ENCODE data around the gene BRCA2. TPM values are rescaled to one million over a fixed set of nuclear protein-coding genes. Genes with fewer than 3 reads are reported as not detected.

The BRCA2 gene
- total RNA-seq, 4 donors from 2014 or later, result 0.56 to 6.3 (median 0.82) TPM

DNA sequence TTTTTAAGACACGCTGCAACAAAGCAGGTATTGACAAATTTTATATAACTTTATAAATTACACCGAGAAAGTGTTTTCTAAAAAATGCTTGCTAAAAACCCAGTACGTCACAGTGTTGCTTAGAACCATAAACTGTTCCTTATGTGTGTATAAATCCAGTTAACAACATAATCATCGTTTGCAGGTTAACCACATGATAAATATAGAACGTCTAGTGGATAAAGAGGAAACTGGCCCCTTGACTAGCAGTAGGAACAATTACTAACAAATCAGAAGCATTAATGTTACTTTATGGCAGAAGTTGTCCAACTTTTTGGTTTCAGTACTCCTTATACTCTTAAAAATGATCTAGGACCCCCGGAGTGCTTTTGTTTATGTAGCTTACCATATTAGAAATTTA, 1.2 kb downstream of the BRCA2 start:
- H3K4me3 ChIP-seq (replicated peaks in 1 of 3), result no peak overlapping the region
- no peaks in the 10 kb centered on the region for H3K9me3 ChIP-seq
- no peak for TF ChIP-seq POLR2A (IDR thresholded peaks at IDR 0.05)
- TF ChIP-seq, protein P1, sequence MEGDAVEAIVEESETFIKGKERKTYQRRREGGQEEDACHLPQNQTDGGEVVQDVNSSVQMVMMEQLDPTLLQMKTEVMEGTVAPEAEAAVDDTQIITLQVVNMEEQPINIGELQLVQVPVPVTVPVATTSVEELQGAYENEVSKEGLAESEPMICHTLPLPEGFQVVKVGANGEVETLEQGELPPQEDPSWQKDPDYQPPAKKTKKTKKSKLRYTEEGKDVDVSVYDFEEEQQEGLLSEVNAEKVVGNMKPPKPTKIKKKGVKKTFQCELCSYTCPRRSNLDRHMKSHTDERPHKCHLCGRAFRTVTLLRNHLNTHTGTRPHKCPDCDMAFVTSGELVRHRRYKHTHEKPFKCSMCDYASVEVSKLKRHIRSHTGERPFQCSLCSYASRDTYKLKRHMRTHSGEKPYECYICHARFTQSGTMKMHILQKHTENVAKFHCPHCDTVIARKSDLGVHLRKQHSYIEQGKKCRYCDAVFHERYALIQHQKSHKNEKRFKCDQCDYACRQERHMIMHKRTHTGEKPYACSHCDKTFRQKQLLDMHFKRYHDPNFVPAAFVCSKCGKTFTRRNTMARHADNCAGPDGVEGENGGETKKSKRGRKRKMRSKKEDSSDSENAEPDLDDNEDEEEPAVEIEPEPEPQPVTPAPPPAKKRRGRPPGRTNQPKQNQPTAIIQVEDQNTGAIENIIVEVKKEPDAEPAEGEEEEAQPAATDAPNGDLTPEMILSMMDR (IDR thresholded peaks at IDR 0.05), result no peak
- peaks cover 0 to 5% of the 10 kb centered on the region in 2 donors for H3K4me1 ChIP-seq
- intact Hi-C loops (cut with DNase I), result no loop called here
- H3K27me3 ChIP-seq, result no peaks in the 10 kb centered on the region
- 83 to 85% methylated on average over 6 of the region's 6 CpGs for WGBS, 2 donors
- no peak overlapping the region for H3K27ac ChIP-seq
- DNase-seq, result no peak
- no peaks in the 10 kb centered on the region for H3K36me3 ChIP-seq

DNA sequence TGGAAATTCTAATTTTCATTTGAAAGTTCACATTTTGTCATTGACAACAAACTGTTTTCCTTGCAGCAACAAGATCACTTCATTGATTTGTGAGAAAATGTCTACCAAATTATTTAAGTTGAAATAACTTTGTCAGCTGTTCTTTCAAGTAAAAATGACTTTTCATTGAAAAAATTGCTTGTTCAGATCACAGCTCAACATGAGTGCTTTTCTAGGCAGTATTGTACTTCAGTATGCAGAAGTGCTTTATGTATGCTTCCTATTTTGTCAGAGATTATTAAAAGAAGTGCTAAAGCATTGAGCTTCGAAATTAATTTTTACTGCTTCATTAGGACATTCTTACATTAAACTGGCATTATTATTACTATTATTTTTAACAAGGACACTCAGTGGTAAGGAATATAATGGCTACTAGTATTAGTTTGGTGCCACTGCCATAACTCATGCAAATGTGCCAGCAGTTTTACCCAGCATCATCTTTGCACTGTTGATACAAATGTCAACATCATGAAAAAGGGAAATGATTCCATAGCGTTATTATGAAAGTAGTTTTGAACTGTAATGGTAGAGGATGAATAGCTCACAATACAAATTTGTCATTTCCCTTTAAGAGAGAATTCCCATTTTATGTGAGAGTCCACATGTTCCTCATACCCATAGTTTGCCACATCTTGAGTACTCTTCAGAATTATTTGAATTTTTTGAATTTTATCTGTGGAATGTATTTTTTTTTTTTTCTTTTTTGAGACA, 2.6 kb downstream of the BRCA2 start:
- DNase-seq, result no peak
- intact Hi-C loops (cut with DNase I), result no loop called here
- Histone ChIP-seq H3K9me3 (no peaks in the 10 kb centered on the region), H3K27me3 (no peaks in the 10 kb centered on the region), H3K27ac (no peak overlapping the region), H3K36me3 (no peaks in the 10 kb centered on the region), H3K4me3 (replicated peaks in 1 of 3) (no peak overlapping the region), H3K4me1 (peaks cover 0 to 5% of the 10 kb centered on the region in 2 donors)
- 87 to 91% methylated on average over 2 of the region's 2 CpGs for WGBS, 2 donors
- TF ChIP-seq POLR2A (IDR thresholded peaks at IDR 0.05), result no peak
- TF ChIP-seq, protein P1 (IDR thresholded peaks at IDR 0.05), result no peak

DNA sequence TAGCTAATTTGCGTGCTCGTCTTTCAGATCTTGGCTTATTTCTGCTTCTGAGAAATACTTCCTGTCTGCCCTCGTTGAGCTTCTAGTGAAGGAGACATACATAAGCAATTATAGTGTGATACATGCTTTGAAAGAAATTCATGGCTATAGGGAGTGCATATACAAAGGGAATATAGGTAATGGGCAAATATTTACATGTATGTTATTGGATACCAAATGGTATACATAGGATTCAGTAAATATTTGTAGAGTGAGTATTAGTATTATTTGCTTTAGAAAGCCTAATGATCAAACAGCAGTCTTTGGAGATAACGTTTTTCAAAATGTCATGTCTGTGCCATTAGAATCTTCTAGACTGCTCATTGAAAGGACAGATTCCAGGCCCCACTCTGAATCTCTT, 5.2 kb downstream of the BRCA2 start:
- DNase-seq, result no peak
- Histone ChIP-seq H3K27me3 (no peaks in the 10 kb centered on the region), H3K4me1 (peaks cover 0 to 5% of the 10 kb centered on the region in 2 donors), H3K36me3 (no peaks in the 10 kb centered on the region), H3K27ac (no peak overlapping the region), H3K9me3 (no peaks in the 10 kb centered on the region), H3K4me3 (replicated peaks in 1 of 3) (no peak overlapping the region)
- 87 to 89% methylated on average over 4 of the region's 4 CpGs for WGBS, 2 donors
- intact Hi-C loops (cut with DNase I), result no loop called here
- TF ChIP-seq, protein P1 (IDR thresholded peaks at IDR 0.05), result no peak
- TF ChIP-seq POLR2A (IDR thresholded peaks at IDR 0.05), result no peak

- H3K27ac ChIP-seq, result no peak overlapping the region
- intact Hi-C loops (cut with DNase I), result no loop called here
Observed at GRCh38 chr13:32323912-32324311, 8.6 kb downstream of the BRCA2 start.

GRCh38 chr13:32330441-32330840, 15.1 kb downstream of the BRCA2 start:
- Histone ChIP-seq H3K9me3 (no peaks in the 10 kb centered on the region), H3K4me3 (replicated peaks in 1 of 3) (no peak overlapping the region), H3K27ac (no peak overlapping the region), H3K4me1 (no peaks in the 10 kb centered on the region), H3K27me3 (no peaks in the 10 kb centered on the region), H3K36me3 (no peaks in the 10 kb centered on the region)
- WGBS, 2 donors, result 97% methylated on average over 2 of the region's 2 CpGs
- intact Hi-C loops (cut with DNase I), result no loop called here
- no peak for TF ChIP-seq POLR2A (IDR thresholded peaks at IDR 0.05)
- TF ChIP-seq, protein P1 (IDR thresholded peaks at IDR 0.05), result no peak
- no peak for DNase-seq

More at GRCh38 chr13:32323912-32324311, 8.6 kb downstream of the BRCA2 start:
- H3K4me3 ChIP-seq (replicated peaks in 1 of 3), result no peak overlapping the region
- no peak for DNase-seq
- no peaks in the 10 kb centered on the region for H3K9me3 ChIP-seq
- no peaks in the 10 kb centered on the region for H3K36me3 ChIP-seq
- TF ChIP-seq, protein P1 (IDR thresholded peaks at IDR 0.05), result no peak
- no peak for TF ChIP-seq POLR2A (IDR thresholded peaks at IDR 0.05)
- no peaks in the 10 kb centered on the region for H3K27me3 ChIP-seq
- H3K4me1 ChIP-seq, result no peaks in the 10 kb centered on the region

Data from thyroid gland (tissue), 4 donors.